ENCODE data around the gene G6PC2.
"Not testable (repeated sequence)": the region's sequence is repeated elsewhere in the genome, so short reads cannot be mapped to it uniquely, and the experiment has no call there.

The G6PC2 gene

GRCh38 chr2:168901003-168901402, at the start of gene G6PC2:
G6PC2 (plus strand) TSS chr2:168901291; CDS start chr2:168901332, 41 bp downstream.
- DNase-seq (ENCODE audit: low read depth, low spot score), result no peak

GRCh38 chr2:168851674-168852320, 49.3 kb upstream of the G6PC2 start:
- no peak for DNase-seq (ENCODE audit: low read depth, low spot score)

- no peak for DNase-seq (ENCODE audit: low read depth, low spot score)
Measured at GRCh38 chr2:168852481-168852880, 48.6 kb upstream of the G6PC2 start.

GRCh38 chr2:168853471-168853870, 47.6 kb upstream of the G6PC2 start:
- no peak for DNase-seq (ENCODE audit: low read depth, low spot score)

GRCh38 chr2:168854651-168855050, 46.4 kb upstream of the G6PC2 start:
- no peak for DNase-seq (ENCODE audit: low read depth, low spot score)

- DNase-seq (ENCODE audit: low read depth, low spot score), result no peak
Measured at GRCh38 chr2:168855601-168856000, 45.5 kb upstream of the G6PC2 start.

- DNase-seq (ENCODE audit: low read depth, low spot score), result no peak
Measured at GRCh38 chr2:168858146-168858545, 42.9 kb upstream of the G6PC2 start.

- DNase-seq (ENCODE audit: low read depth, low spot score), result not testable (repeated sequence)
Measured at GRCh38 chr2:168867164-168867563, 33.9 kb upstream of the G6PC2 start.

- DNase-seq (ENCODE audit: low read depth, low spot score), result not testable (repeated sequence)
Measured at GRCh38 chr2:168870369-168870768, 30.7 kb upstream of the G6PC2 start.

- DNase-seq (ENCODE audit: low read depth, low spot score), result not testable (repeated sequence)
Measured at GRCh38 chr2:168870824-168871223, 30.3 kb upstream of the G6PC2 start.

- DNase-seq (ENCODE audit: low read depth, low spot score), result no peak
Measured at GRCh38 chr2:168874368-168875054, 26.6 kb upstream of the G6PC2 start.

- not testable (repeated sequence) for DNase-seq (ENCODE audit: low read depth, low spot score)
Measured at GRCh38 chr2:168882163-168882562, 18.9 kb upstream of the G6PC2 start.

- no peak for DNase-seq (ENCODE audit: low read depth, low spot score)
Measured at GRCh38 chr2:168884975-168885374, 16.1 kb upstream of the G6PC2 start.

- DNase-seq (ENCODE audit: low read depth, low spot score), result no peak
Measured at GRCh38 chr2:168889635-168890005, 11.5 kb upstream of the G6PC2 start.

GRCh38 chr2:168890006-168890782, 10.9 kb upstream of the G6PC2 start, which contains the start of gene SPC25:
SPC25 (minus strand) TSS chr2:168890430; CDS start chr2:168889519, 911 bp downstream.
- peak; percentile 54 for DNase-seq (ENCODE audit: low read depth, low spot score)

- no peak for DNase-seq (ENCODE audit: low read depth, low spot score)
Measured at GRCh38 chr2:168892327-168892726, 8.8 kb upstream of the G6PC2 start.

GRCh38 chr2:168894101-168894500, 7.0 kb upstream of the G6PC2 start:
- no peak for DNase-seq (ENCODE audit: low read depth, low spot score)

- no peak for DNase-seq (ENCODE audit: low read depth, low spot score)
Measured at GRCh38 chr2:168894720-168895119, 6.4 kb upstream of the G6PC2 start.

- no peak for DNase-seq (ENCODE audit: low read depth, low spot score)
Measured at GRCh38 chr2:168895771-168896170, 5.3 kb upstream of the G6PC2 start.

GRCh38 chr2:168896783-168897182, 4.3 kb upstream of the G6PC2 start:
- DNase-seq (ENCODE audit: low read depth, low spot score), result no peak

- DNase-seq (ENCODE audit: low read depth, low spot score), result no peak
Measured at GRCh38 chr2:168897449-168897848, 3.6 kb upstream of the G6PC2 start.

GRCh38 chr2:168903888-168904287, 2.8 kb downstream of the G6PC2 start:
- no peak for DNase-seq (ENCODE audit: low read depth, low spot score)

All from activated naive CD8-positive, alpha-beta T cell treated with anti-CD3 and anti-CD28 coated beads, Interleukin-2, amount 50 U/mL, for 16 hours (primary cell).